ENCODE data around the gene NCOA1. TPM values are rescaled to one million over a fixed set of nuclear protein-coding genes. Genes with fewer than 3 reads are reported as not detected.
"Not testable (repeated sequence)": the region's sequence is repeated elsewhere in the genome, so short reads cannot be mapped to it uniquely, and the experiment has no call there.

Gene NCOA1
- total RNA-seq, 2 donors from 2014 or later, result 20.1 to 22.6 TPM

GRCh38 chr2:24466871-24467870 lies 23.9 kb upstream of the NCOA1 start:
- Histone ChIP-seq H3K27me3 (ENCODE audit: control insufficient read depth, insufficient read depth, low read length, poor library complexity, severe bottlenecking) (peaks cover 47% of the 10 kb centered on the region), H3K36me3 (ENCODE audit: control insufficient read depth, insufficient read depth, low read length) (no peaks in the 10 kb centered on the region), H3K9ac (ENCODE audit: extremely low read depth, low read length, poor library complexity, severe bottlenecking) (no peak overlapping the region), H3K27ac (ENCODE audit: low read depth, low read length) (no peak overlapping the region), H3K4me1 (ENCODE audit: control insufficient read depth, insufficient read depth, low read length) (no peaks in the 10 kb centered on the region), H3K4me3 (ENCODE audit: low read length) (no peak overlapping the region), H3K9me3 (ENCODE audit: control insufficient read depth, low read length) (no peaks in the 10 kb centered on the region)
- no peak for DNase-seq
- no peak for TF ChIP-seq CTCF (conservative IDR thresholded peaks at IDR 0.05)
- Mint-ChIP-seq H3K9me3 (no peaks in the 10 kb centered on the region), H3K4me1 (peaks cover 6% of the 10 kb centered on the region), H3K4me3 (no peak overlapping the region), H3K36me3 (ENCODE audit: low read depth) (no peaks in the 10 kb centered on the region), H3K27ac (peak overlapping the region; percentile 5), H3K27me3 (ENCODE audit: insufficient read depth) (peaks cover 42% of the 10 kb centered on the region)
- 67 to 76% methylated on average over 4 to 7 of the region's 7 CpGs for whole genome bisulfite sequencing, 2 experiments (ENCODE audit: insufficient coverage in 1 of 2, insufficient read length in 1 of 2)

- not testable (repeated sequence) for H3K4me3 ChIP-seq (ENCODE audit: low read length); H3K27ac ChIP-seq (ENCODE audit: low read depth, low read length); H3K4me3 Mint-ChIP-seq; H3K36me3 Mint-ChIP-seq (ENCODE audit: low read depth); H3K9ac ChIP-seq (ENCODE audit: extremely low read depth, low read length, poor library complexity, severe bottlenecking); H3K36me3 ChIP-seq (ENCODE audit: control insufficient read depth, insufficient read depth, low read length); H3K9me3 Mint-ChIP-seq; H3K27ac Mint-ChIP-seq; H3K4me1 Mint-ChIP-seq; H3K4me1 ChIP-seq (ENCODE audit: control insufficient read depth, insufficient read depth, low read length); H3K9me3 ChIP-seq (ENCODE audit: control insufficient read depth, low read length); DNase-seq
- 93 to 100% methylated on average over 1 of the region's 1 CpG for WGBS, 2 experiments (ENCODE audit: insufficient coverage in 1 of 2, insufficient read length in 1 of 2)
- H3K27me3 ChIP-seq (ENCODE audit: control insufficient read depth, insufficient read depth, low read length, poor library complexity, severe bottlenecking), result peaks cover 34% of the 10 kb centered on the region
- peaks cover 30% of the 10 kb centered on the region for H3K27me3 Mint-ChIP-seq (ENCODE audit: insufficient read depth)
Measured at GRCh38 chr2:24468453-24468852, 22.6 kb upstream of the NCOA1 start.

GRCh38 chr2:24469148-24469650 lies 21.9 kb upstream of the NCOA1 start:
- no peak for TF ChIP-seq CTCF (conservative IDR thresholded peaks at IDR 0.05)
- no peak overlapping the region for H3K27ac Mint-ChIP-seq
- peaks cover 22% of the 10 kb centered on the region for H3K27me3 Mint-ChIP-seq (ENCODE audit: insufficient read depth)
- Histone ChIP-seq H3K9ac (ENCODE audit: extremely low read depth, low read length, poor library complexity, severe bottlenecking) (no peak overlapping the region), H3K9me3 (ENCODE audit: control insufficient read depth, low read length) (no peaks in the 10 kb centered on the region), H3K4me1 (ENCODE audit: control insufficient read depth, insufficient read depth, low read length) (no peaks in the 10 kb centered on the region), H3K27ac (ENCODE audit: low read depth, low read length) (no peak overlapping the region), H3K4me3 (ENCODE audit: low read length) (no peak overlapping the region), H3K27me3 (ENCODE audit: control insufficient read depth, insufficient read depth, low read length, poor library complexity, severe bottlenecking) (peaks cover 28% of the 10 kb centered on the region), H3K36me3 (ENCODE audit: control insufficient read depth, insufficient read depth, low read length) (no peaks in the 10 kb centered on the region)
- H3K4me3 Mint-ChIP-seq, result no peak overlapping the region
- H3K36me3 Mint-ChIP-seq (ENCODE audit: low read depth), result no peaks in the 10 kb centered on the region
- 84 to 85% methylated on average over 2 of the region's 2 CpGs for WGBS, 2 experiments (ENCODE audit: insufficient coverage in 1 of 2, insufficient read length in 1 of 2)
- no peaks in the 10 kb centered on the region for H3K9me3 Mint-ChIP-seq
- DNase-seq, result no peak
- peaks cover 6% of the 10 kb centered on the region for H3K4me1 Mint-ChIP-seq

Data from endodermal cell (in vitro differentiated cells).